OCI-LY3 (cell line): ENCODE data around the gene CASP10.
A peak's percentile ranks its signal among the peaks of the same experiment; 100 is the strongest.

Experiments
- H2AFZ ChIP-seq: fragments of 200-600, 300-600 bp; shearing (Covaris generic); 2 replicates; pipeline ENCODE4 v1.6.0; 2014; ENCODE audit warnings: antibody characterized with exemption, low read depth, low read length
- H3K27ac ChIP-seq: fragments of 200-600, 300-600 bp; sonication (generic); 2 replicates; pipeline ENCODE4 v1.5.1; 2014; ENCODE audit warnings: mild to moderate bottlenecking, low read length, moderate library complexity, mixed read lengths
- H3K27me3 ChIP-seq: fragments of 200-600, 300-600 bp; sonication (generic); 2 replicates; pipeline ENCODE4 v1.6.1; 2014; ENCODE audit warnings: low read depth, low read length, mixed read lengths
- H3K36me3 ChIP-seq: fragments of 200-600, 300-600 bp; sonication (generic); replicated peaks from 2 replicates; pipeline ENCODE3; 2014; ENCODE audit warnings: low read depth, low read length, mixed read lengths
- H3K4me1 ChIP-seq: fragments of 300-600, 200-600 bp; sonication (generic); 2 replicates; pipeline ENCODE4 v1.6.1; 2014; ENCODE audit warnings: low read length, mixed read lengths
- H3K4me2 ChIP-seq: fragments of 200-600, 300-600 bp; sonication (generic); 2 replicates; pipeline ENCODE4 v1.6.1; 2014; ENCODE audit warnings: low read length, mixed read lengths
- H3K4me3 ChIP-seq: fragments of 300-600, 200-600 bp; sonication (generic); 2 replicates; pipeline ENCODE4 v1.5.1; 2014; ENCODE audit warnings: antibody characterized with exemption, mild to moderate bottlenecking, low read length, moderate library complexity
- H3K79me2 ChIP-seq: fragments of 300-600, 200-600 bp; shearing (Covaris generic); 2 replicates; pipeline ENCODE4 v1.6.1; 2014; ENCODE audit warnings: mild to moderate bottlenecking, low read length, mixed read lengths
- H3K9ac ChIP-seq: fragments of 300-600, 200-600 bp; shearing (Covaris generic); 2 replicates; pipeline ENCODE4 v1.6.0; 2014; ENCODE audit warnings: mild to moderate bottlenecking, low read length, moderate library complexity
- H3K9me3 ChIP-seq: fragments of 200-600, 300-600 bp; shearing (Covaris generic); 2 replicates; pipeline ENCODE4 v1.6.1; 2014; ENCODE audit warnings: low read length, mixed read lengths; ENCODE audit not compliant: insufficient read depth
- H4K20me1 ChIP-seq: fragments of 200-600, 300-600 bp; sonication (generic); 2 replicates; pipeline ENCODE4 v1.6.1; 2016; ENCODE audit warnings: low read length, mixed read lengths; ENCODE audit not compliant: insufficient read depth
- EZH2phosphoT487 ChIP-seq: fragments of 200-600 bp; shearing (Covaris generic); IDR thresholded peaks from 2 replicates; pipeline ENCODE4 v1.6.1; 2018; ENCODE audit warnings: antibody characterized with exemption, mixed run types, low read depth
- TF ChIP-seq, protein P1 (sequence below): fragments of 200-600, 300-600 bp; sonication (generic); IDR thresholded peaks from 2 replicates; pipeline ENCODE4 v1.5.1; 2014; ENCODE audit warnings: antibody characterized with exemption, low read length, low read depth

The CASP10 gene

DNA sequence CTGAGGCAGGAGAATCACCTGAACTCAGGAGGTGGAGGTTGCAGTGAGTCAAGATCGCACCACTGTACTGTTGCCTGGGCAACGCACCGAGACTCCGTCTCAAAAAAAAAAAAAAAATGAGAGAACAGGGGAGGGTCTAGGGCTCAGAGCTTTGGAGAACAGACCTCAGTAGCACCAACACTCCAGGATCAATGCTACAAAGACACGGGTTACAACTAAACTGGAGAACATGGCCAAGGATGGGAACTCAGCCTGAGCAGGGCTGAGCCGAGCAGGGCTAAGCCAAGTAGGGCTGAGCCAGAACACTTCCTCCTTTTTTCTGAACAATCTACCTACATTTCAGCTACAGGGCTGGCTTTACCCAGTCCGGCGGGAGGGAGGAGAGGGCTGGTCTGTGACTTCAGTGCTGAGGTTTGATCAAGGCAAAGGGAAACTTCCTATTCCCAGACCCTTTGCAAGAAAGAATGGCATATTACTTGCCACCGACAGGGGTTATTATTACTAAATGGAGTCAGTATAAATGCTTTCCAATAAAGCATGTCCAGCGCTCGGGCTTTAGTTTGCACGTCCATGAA, 74.5 kb downstream of the CASP10 start:
- H3K27me3 ChIP-seq = no peaks in the 10 kb centered on the region
- peak overlapping the region; percentile 86 for H3K9ac ChIP-seq
- H3K4me2 ChIP-seq = peak overlapping the region; percentile 97
- TF ChIP-seq, protein P1, sequence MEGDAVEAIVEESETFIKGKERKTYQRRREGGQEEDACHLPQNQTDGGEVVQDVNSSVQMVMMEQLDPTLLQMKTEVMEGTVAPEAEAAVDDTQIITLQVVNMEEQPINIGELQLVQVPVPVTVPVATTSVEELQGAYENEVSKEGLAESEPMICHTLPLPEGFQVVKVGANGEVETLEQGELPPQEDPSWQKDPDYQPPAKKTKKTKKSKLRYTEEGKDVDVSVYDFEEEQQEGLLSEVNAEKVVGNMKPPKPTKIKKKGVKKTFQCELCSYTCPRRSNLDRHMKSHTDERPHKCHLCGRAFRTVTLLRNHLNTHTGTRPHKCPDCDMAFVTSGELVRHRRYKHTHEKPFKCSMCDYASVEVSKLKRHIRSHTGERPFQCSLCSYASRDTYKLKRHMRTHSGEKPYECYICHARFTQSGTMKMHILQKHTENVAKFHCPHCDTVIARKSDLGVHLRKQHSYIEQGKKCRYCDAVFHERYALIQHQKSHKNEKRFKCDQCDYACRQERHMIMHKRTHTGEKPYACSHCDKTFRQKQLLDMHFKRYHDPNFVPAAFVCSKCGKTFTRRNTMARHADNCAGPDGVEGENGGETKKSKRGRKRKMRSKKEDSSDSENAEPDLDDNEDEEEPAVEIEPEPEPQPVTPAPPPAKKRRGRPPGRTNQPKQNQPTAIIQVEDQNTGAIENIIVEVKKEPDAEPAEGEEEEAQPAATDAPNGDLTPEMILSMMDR = no peak
- no peak for TF ChIP-seq EZH2phosphoT487
- peaks cover 58% of the 10 kb centered on the region for H3K79me2 ChIP-seq
- 0 out of 2 replicates have a peak overlapping the region, but pooled peaks have one; percentile 1 for H2AFZ ChIP-seq
- H3K4me1 ChIP-seq = peaks cover 71% of the 10 kb centered on the region
- peaks cover 13% of the 10 kb centered on the region for H3K36me3 ChIP-seq
- peak overlapping the region; percentile 97 for H3K27ac ChIP-seq
- H4K20me1 ChIP-seq = peaks cover 6% of the 10 kb centered on the region; the same call in 1 of the 2 replicates
- H3K4me3 ChIP-seq = peak overlapping the region; percentile 75
- H3K9me3 ChIP-seq = no peaks in the 10 kb centered on the region

DNA sequence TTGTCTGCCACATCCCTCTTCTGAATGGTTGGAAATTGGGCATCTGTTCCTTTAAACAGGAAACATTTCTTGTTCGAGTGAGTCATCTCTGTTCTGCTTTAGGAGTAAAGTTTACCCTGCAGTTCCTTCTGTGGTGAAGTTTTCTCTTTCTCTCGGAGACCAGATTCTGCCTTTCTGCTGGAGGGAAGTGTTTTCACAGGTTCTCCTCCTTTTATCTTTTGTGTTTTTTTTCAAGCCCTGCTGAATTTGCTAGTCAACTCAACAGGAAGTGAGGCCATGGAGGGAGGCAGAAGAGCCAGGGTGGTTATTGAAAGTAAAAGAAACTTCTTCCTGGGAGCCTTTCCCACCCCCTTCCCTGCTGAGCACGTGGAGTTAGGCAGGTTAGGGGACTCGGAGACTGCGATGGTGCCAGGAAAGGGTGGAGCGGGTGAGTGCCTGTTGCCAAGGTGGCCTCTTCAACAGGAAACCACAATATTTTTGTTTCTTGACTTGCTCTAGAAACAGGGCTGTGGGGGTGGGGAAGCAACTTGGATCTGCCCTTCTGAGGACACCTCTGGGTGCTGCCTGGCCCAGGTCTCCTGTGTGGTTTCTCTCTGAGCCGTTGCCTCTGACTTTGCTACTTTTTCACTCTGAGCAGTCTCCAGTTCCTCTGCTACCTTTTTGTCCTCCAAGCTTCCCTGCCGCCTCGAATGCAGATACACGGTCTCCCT, 75.2 kb downstream of the CASP10 start:
- no peaks in the 10 kb centered on the region for H3K9me3 ChIP-seq
- H3K4me3 ChIP-seq = peak overlapping the region; percentile 75

DNA sequence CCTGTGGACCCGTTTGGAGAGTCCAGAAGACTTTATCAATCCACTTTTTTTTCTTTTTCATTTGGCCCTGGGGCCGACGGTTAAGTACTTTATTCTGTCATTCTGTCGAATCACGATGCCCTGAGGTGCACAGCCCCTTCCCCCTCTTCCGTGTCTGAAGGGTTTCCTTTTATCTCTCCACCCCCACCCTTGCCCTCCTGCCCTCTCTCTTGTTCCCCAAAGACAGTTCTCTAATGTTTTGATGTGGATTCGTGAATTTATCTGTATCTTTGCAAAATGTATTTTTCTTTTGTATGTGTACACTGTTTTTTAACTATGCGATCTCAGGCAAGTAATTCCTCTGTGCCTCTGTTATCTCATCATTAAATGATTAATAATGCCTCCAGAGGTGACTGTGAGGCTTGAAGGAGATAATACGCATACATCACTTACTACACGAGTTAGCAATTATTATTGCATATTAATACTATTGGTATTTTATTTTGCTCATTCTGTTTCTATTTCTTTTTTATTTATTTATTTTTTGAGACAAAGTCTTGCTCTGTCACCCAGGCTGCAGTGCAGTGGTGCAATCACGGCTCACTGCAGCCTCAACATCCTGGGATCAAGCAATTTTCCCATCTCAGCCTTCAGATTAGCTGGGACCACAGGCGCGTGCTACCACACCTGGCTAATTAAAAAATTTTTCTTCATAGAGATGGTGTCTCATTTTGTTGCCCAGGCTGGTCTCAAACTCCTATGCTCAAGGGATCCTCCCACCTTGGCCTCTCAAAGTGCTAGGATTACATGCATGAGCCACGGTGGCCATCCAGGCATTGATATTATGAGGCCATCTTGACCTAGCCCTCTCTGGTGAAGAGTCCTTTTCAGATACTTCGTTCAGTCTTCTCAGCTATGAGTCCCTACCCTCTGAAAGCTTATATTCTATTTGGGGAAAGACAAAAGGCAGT, 76.0 kb downstream of the CASP10 start:
- Histone ChIP-seq H3K27ac (peak overlapping the region; percentile 97), H3K4me1 (peaks cover 69% of the 10 kb centered on the region), H3K9ac (peak overlapping the region; percentile 86), H3K4me3 (peak overlapping the region; percentile 75), H3K36me3 (peaks cover 9% of the 10 kb centered on the region), H2AFZ (no peak overlapping the region), H3K9me3 (no peaks in the 10 kb centered on the region), H3K27me3 (no peaks in the 10 kb centered on the region), H4K20me1 (peaks cover 20% of the 10 kb centered on the region), H3K79me2 (peaks cover 67% of the 10 kb centered on the region), H3K4me2 (peak overlapping the region; percentile 97)
- no peak for TF ChIP-seq EZH2phosphoT487
- TF ChIP-seq, protein P1 = peak; percentile 37; the same call in 1 of the 2 replicates

More for the DNA sequence above, 75.2 kb downstream of the CASP10 start:
- peak overlapping the region; percentile 97 for H3K4me2 ChIP-seq
- peaks cover 13% of the 10 kb centered on the region for H3K36me3 ChIP-seq
- H3K27me3 ChIP-seq = no peaks in the 10 kb centered on the region
- H3K79me2 ChIP-seq = peaks cover 64% of the 10 kb centered on the region
- H3K9ac ChIP-seq = peak overlapping the region; percentile 86
- H2AFZ ChIP-seq = 0 out of 2 replicates have a peak overlapping the region, but pooled peaks have one; percentile 1
- no peak for TF ChIP-seq EZH2phosphoT487
- TF ChIP-seq, protein P1 = no peak; the same call in 1 of the 2 replicates
- peak overlapping the region; percentile 97 for H3K27ac ChIP-seq
- H3K4me1 ChIP-seq = peaks cover 71% of the 10 kb centered on the region
- peaks cover 12% of the 10 kb centered on the region; the same call in 1 of the 2 replicates for H4K20me1 ChIP-seq
